ENCODE measurements around the gene DENND2C.

DENND2C gene

GRCh38 chr1:114595602-114596001 is 74.2 kb downstream of the DENND2C start:
- no peak overlapping the region for H3K4me3 ChIP-seq (ENCODE audit: control insufficient read depth, low read depth, low read length)
- no peak for DNase-seq (ENCODE audit: low read depth)
- TF ChIP-seq CTCF (conservative IDR thresholded peaks at IDR 0.05; ENCODE audit: control insufficient read depth, insufficient read depth, low read depth, low read length), result no peak

- H3K4me3 ChIP-seq (ENCODE audit: control insufficient read depth, low read depth, low read length), result no peak overlapping the region
- DNase-seq (ENCODE audit: low read depth), result no peak
- no peak for TF ChIP-seq CTCF (conservative IDR thresholded peaks at IDR 0.05; ENCODE audit: control insufficient read depth, insufficient read depth, low read depth, low read length)
Observed at GRCh38 chr1:114594046-114594445, 75.8 kb downstream of the DENND2C start.

- no peak overlapping the region for H3K4me3 ChIP-seq (ENCODE audit: control insufficient read depth, low read depth, low read length)
- DNase-seq (ENCODE audit: low read depth), result no peak
- no peak for TF ChIP-seq CTCF (conservative IDR thresholded peaks at IDR 0.05; ENCODE audit: control insufficient read depth, insufficient read depth, low read depth, low read length)
Observed at GRCh38 chr1:114589122-114589521, 80.7 kb downstream of the DENND2C start.

- TF ChIP-seq CTCF (conservative IDR thresholded peaks at IDR 0.05; ENCODE audit: control insufficient read depth, insufficient read depth, low read depth, low read length), result no peak
- H3K4me3 ChIP-seq (ENCODE audit: control insufficient read depth, low read depth, low read length), result no peak overlapping the region
- no peak for DNase-seq (ENCODE audit: low read depth)
Observed at GRCh38 chr1:114588196-114588689, 81.6 kb downstream of the DENND2C start.

GRCh38 chr1:114587203-114587991 is 82.5 kb downstream of the DENND2C start:
- H3K4me3 ChIP-seq (ENCODE audit: control insufficient read depth, low read depth, low read length), result no peak overlapping the region
- no peak for TF ChIP-seq CTCF (conservative IDR thresholded peaks at IDR 0.05; ENCODE audit: control insufficient read depth, insufficient read depth, low read depth, low read length)
- no peak for DNase-seq (ENCODE audit: low read depth)

GRCh38 chr1:114586513-114587047 is 83.3 kb downstream of the DENND2C start:
- H3K4me3 ChIP-seq (ENCODE audit: control insufficient read depth, low read depth, low read length), result no peak overlapping the region
- TF ChIP-seq CTCF (conservative IDR thresholded peaks at IDR 0.05; ENCODE audit: control insufficient read depth, insufficient read depth, low read depth, low read length), result no peak
- no peak for DNase-seq (ENCODE audit: low read depth)
